RWPE1 (cell line): ENCODE results near the gene VMP1.
"Not testable (repeated sequence)": the region's sequence is repeated elsewhere in the genome, so short reads cannot be mapped to it uniquely, and the experiment has no call there.

Source experiments
- CTCF ChIA-PET: fragments of 350-600 bp; sonication (Branson Sonifier 250); formaldehyde crosslinking; extraction: SDS; loops from one replicate; lab custom pipeline; 2021; lab: Yijun Ruan, JAX
- POLR2A ChIA-PET: fragments of 400-600 bp; formaldehyde crosslinking; extraction: SDS; loops from one replicate; lab custom pipeline; 2020; ENCODE audit warnings: antibody characterized with exemption; ENCODE audit not compliant: low non-redundant PET; lab: Yijun Ruan, JAX
- DNase-seq: peaks from one replicate; pipeline ENCODE4 v3.0.0; 2012; ENCODE audit warnings: low spot score
- H3K27ac ChIP-seq: fragments of 450-650 bp; 2 replicates; pipeline ENCODE4 v1.5.1; 2017
- TF ChIP-seq, protein P1 (sequence below): fragments of 450-650 bp; conservative IDR thresholded peaks from 2 replicates; pipeline ENCODE4 v1.5.1; 2017; ENCODE audit warnings: low read depth, mild to moderate bottlenecking

VMP1 gene

DNA sequence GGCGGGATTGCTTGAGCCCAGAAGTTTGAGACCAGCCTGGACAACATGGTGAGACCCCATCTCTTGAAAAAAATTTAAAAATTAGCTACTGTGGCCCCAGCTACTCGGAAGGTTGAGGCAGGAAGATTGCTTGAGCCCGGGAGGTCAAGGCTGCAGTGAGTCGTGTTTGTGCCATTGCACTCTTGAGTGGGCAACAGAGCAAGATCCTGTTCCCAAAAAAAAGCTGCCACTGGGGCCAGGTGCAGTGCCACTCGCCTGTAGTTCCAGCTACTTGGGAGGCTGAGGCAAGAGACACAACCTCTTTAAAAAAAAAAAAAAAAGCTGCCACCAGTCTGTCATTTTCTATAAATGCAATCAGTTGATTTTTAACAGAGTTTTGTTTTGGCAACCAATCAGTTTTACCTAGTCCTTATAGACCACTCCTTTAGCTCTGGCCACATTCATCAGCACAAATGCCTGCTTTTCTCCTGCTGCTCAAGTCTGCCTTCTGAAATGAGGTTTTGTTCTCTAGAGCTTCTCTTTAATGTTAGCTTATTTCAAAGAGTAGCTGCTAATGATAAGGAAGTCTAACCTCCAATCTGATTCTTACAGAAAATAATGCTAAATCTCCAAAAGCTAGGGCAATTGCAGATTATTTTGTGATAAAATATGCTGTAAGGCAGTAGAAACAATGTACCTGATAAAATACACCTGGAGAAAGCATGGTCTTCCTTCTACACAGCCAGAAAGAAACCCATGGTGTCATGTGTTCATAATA, 120.4 kb downstream of the VMP1 start:
- ChIA-PET CTCF (interaction anchor here (0.6 to 1.5 kb wide), 5 partner anchors 12 to 75 kb away, joined by 3 to 7 read pairs (median 4); no protein-coding TSS in a partner anchor), POLR2A (no interaction called here)
- TF ChIP-seq, protein P1, sequence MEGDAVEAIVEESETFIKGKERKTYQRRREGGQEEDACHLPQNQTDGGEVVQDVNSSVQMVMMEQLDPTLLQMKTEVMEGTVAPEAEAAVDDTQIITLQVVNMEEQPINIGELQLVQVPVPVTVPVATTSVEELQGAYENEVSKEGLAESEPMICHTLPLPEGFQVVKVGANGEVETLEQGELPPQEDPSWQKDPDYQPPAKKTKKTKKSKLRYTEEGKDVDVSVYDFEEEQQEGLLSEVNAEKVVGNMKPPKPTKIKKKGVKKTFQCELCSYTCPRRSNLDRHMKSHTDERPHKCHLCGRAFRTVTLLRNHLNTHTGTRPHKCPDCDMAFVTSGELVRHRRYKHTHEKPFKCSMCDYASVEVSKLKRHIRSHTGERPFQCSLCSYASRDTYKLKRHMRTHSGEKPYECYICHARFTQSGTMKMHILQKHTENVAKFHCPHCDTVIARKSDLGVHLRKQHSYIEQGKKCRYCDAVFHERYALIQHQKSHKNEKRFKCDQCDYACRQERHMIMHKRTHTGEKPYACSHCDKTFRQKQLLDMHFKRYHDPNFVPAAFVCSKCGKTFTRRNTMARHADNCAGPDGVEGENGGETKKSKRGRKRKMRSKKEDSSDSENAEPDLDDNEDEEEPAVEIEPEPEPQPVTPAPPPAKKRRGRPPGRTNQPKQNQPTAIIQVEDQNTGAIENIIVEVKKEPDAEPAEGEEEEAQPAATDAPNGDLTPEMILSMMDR = no peak
- peak overlapping the region; percentile 65 for H3K27ac ChIP-seq
- DNase-seq = no peak

- POLR2A ChIA-PET = no interaction called here
- no peak for DNase-seq
- peak overlapping the region; percentile 90 for H3K27ac ChIP-seq
- CTCF ChIA-PET = interaction anchor here (0.9 to 1.5 kb wide), 2 partner anchors 30 to 76 kb away, joined by 4 to 7 read pairs; no protein-coding TSS in a partner anchor
- TF ChIP-seq, protein P1 = no peak
These were observed 121.0 kb downstream of the VMP1 start for GRCh38 chr17:59828478-59828760.

DNA sequence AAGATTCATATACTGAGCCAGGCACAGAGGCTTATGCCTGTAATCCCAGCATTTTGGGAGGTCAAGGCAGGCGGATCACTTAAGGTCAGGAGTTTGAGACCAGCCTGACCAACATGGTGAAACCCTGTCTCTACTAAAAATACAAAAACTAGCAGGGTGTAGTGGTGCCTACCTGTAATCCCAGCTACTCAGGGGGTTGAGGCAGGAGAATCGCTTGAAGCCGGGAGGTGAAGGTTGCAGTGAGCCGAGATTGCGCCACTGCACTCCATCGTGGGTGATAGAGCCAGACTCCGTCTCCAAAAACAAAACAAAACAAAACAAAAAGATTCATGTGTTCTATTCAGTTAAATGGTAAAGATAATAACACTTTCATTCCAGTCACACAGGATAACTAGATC, 121.4 kb downstream of the VMP1 start:
- DNase-seq, POLR2A ChIA-PET: not testable (repeated sequence)
- H3K27ac ChIP-seq = peak overlapping the region; percentile 90
- CTCF ChIA-PET = interaction anchor here (1.5 kb wide), 1 partner anchor 76 kb away, joined by 4 read pairs; no protein-coding TSS in a partner anchor

GRCh38 chr17:59829217-59830006, 122.0 kb downstream of the VMP1 start:
- DNase-seq = peak; percentile 85
- H3K27ac ChIP-seq = peak overlapping the region; percentile 91
- ChIA-PET CTCF (no interaction called here), POLR2A (interaction anchor here (0.5 to 1.1 kb wide), 2 partner anchors 13 to 35 kb away, joined by 3 to 6 read pairs; no protein-coding TSS in a partner anchor)
- TF ChIP-seq, protein P1 = no peak

GRCh38 chr17:59830007-59830630, 122.7 kb downstream of the VMP1 start:
- POLR2A ChIA-PET = interaction anchor here (1.1 kb wide), 1 partner anchor 12 kb away, joined by 3 read pairs; no protein-coding TSS in a partner anchor
- peak overlapping the region; percentile 91 for H3K27ac ChIP-seq
- TF ChIP-seq, protein P1 = no peak
- DNase-seq = no peak
- CTCF ChIA-PET = no interaction called here

- peak overlapping the region; percentile 61 for H3K27ac ChIP-seq
- CTCF ChIA-PET = no interaction called here
- TF ChIP-seq, protein P1 = no peak
- POLR2A ChIA-PET = interaction anchor here (0.5 to 0.6 kb wide), 2 partner anchors 45 to 48 kb away, joined by 5 to 6 read pairs; no protein-coding TSS in a partner anchor
- DNase-seq = no peak
These were observed 123.5 kb downstream of the VMP1 start for GRCh38 chr17:59830846-59831486.
